Measurements from ENCODE around the gene RPL36.
"Not testable (repeated sequence)": the region's sequence is repeated elsewhere in the genome, so short reads cannot be mapped to it uniquely, and the experiment has no call there.

- not testable (repeated sequence) for TF ChIP-seq EZH2 (IDR thresholded peaks at IDR 0.05); POLR2AphosphoS5 (IDR thresholded peaks at IDR 0.05; ENCODE audit: borderline replicate concordance, low read depth, low read length); FOXP2 (optimal IDR thresholded peaks at IDR 0.05; ENCODE audit: control extremely low read depth, extremely low read length, insufficient read depth)
Observed at GRCh38 chr19:5688262-5688881, 1.7 kb upstream of the RPL36 start.

All from SK-N-MC (cell line).